GM18858 (cell line): ENCODE results near the gene SYCP2.

Source experiments
- ATAC-seq: cut with Tn5 transposase; IDR thresholded peaks from one replicate; pipeline ENCODE4 v1.9.1; 2021; ENCODE audit not compliant: unreplicated experiment

SYCP2 gene

DNA sequence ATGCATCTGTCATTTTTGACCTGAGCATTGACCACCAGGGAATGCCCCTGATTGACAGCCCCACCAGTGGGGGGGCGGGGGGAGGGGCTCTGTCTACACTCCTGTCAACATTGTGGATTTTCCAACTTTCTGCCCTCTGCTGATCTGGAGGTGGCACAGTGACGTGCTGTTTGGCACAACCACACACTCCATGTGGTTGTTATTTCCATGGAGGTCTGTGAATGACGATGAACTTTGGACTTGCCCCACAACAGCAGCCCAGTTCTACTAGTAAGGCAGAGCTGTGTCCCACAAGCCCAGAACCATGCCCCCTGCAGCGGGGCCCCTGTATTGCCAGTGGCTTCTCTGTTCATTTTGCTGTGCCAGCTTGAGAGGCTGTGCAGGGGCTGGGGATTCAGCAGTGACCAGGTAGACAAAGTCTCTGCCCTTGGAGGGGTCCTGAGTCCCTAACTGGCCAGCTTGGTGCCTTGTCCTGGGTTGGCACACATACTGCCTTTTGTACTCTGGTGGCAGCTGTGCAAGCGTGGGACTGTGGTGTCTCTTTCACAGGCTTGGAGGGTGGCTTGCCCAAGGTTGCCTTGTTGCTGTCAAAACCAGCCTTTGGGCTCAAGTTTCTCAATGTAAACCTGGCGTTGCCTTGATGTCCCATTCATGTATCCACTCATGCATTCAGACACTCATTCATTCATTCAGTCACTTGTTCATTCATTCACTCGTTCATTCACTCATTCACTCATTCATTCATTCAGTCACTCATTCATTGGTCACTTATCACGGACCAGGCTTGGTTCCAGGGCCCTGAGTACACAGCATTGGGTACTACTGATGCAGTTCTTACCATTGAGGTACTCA, 108.5 kb downstream of the SYCP2 start:
- no peak for ATAC-seq

DNA sequence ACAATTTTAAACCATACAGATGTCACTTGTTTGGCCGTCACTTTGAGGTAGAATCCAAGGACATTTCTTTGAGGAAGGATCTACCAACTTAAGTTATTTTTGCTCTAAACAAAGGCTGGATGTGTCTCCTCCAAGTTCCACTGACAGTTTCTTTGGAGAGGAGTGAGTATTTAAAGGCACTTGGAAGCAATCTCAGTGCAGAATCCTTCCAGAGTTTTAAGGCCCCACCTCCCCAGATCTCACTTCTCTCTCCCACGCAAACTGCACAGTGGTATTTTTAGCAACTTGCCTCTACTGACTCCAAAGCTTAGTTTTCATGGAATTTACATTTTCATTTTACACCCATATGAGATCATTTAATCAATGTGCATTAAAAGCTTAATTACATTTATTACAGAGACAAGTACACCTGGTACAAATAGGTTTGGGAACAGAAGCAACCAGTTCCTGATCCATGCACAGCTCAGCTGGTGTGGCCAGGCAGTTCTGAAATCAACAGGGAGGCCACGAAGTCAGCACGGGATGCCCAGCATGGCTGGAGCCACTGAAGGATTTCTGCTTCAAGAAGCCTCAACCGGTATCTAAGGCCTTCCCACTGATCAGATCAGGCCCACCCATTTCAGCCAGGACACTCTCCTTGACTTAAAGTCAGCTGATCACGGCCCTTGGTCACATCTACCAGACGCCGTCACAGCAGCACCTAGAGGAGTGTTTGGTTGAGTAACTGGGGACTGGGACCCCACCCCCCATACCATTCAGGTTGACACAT, 109.8 kb downstream of the SYCP2 start:
- no peak for ATAC-seq

DNA sequence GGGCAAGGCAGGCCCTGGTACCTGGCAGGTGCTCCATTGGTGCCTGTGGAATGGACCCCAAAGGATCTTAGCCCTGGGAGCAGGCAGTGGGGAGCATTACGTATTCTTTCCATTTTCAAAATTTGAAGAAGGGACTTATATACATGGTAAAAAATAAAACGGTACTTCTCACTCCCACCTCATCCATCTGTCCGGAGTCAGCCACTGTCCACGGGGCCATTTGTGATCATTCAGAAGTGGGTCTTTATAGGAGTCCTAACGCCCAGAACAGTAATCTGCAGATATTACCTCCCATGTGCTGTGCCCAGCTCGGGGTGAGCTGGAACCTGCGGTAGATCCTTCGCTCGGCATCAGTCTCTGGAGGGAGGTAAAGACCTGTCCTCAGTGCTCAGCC, 110.4 kb downstream of the SYCP2 start:
- ATAC-seq, result no peak

DNA sequence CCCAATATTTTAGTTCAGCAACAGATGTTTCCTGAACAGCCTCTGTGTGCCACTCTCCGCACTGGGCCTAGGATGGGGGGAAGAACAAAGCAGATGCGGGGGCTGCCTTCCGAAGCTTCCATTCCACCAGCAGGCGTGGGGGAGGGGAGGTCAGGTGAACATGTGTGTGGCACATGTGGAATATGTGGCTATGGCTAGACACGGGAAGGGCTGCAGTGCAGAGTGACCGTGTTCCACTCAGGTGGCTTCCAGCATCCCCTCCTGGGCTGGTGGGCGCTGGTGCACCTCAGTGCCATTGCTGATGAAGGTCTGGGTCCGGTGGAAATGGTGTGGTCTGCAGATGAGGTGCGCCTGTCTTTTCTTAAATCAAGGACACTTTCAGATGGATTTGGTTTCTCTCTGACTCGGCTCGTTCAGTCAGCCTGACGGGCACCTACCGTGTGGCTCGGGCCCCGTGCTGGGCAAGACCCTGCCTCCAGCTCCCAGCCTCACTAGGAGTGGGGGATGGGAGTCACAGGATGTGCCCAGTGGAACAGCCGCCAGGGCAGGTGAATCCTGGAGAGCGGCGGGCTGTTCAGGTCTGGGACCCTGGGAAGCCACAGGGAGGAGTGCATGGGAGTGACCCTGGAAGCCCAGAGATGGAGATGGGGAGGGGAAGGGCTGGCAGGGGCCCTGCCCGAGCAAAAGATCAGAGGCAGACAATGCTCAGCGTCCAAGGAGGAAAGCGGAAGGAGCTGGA, 111.0 kb downstream of the SYCP2 start:
- ATAC-seq, result no peak

DNA sequence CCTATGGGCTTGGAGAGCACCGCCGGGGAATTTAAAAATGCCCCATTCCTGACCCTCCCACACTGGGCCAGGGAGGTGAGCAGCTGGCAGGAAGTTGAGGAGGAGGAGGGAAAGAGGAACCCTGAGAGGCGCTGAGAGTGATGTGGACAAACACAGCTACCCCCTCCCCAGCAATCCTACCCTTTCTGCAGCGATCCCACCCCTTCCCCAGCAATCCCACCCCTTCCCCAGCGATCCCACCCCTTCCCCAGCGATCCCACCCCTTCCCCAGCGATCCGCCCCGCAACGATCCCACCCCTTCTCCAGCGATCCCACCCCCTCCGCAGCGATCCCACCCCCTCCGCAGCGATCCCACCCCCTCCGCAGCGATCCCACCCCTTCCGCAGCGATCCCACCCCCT, 111.6 kb downstream of the SYCP2 start:
- no peak for ATAC-seq

DNA sequence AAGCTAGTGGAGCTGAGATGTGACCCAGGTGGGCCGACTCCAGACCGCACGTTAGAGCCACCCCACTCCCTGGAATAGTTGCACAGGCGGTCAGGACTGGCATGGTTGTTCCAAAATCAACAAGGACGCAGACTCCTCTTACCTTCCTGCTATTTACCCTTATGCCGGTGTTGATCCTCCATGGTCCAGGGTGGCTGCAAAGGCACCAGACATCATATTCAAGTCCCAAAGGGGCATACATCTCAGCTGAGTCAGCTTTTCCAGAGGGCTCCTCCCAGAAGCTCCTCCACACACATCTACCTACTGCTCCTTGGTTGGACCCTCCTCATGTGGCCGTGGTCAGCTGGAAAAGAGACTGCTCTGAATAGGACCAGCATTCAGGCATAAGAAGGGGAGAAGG, 112.2 kb downstream of the SYCP2 start:
- ATAC-seq, result no peak

DNA sequence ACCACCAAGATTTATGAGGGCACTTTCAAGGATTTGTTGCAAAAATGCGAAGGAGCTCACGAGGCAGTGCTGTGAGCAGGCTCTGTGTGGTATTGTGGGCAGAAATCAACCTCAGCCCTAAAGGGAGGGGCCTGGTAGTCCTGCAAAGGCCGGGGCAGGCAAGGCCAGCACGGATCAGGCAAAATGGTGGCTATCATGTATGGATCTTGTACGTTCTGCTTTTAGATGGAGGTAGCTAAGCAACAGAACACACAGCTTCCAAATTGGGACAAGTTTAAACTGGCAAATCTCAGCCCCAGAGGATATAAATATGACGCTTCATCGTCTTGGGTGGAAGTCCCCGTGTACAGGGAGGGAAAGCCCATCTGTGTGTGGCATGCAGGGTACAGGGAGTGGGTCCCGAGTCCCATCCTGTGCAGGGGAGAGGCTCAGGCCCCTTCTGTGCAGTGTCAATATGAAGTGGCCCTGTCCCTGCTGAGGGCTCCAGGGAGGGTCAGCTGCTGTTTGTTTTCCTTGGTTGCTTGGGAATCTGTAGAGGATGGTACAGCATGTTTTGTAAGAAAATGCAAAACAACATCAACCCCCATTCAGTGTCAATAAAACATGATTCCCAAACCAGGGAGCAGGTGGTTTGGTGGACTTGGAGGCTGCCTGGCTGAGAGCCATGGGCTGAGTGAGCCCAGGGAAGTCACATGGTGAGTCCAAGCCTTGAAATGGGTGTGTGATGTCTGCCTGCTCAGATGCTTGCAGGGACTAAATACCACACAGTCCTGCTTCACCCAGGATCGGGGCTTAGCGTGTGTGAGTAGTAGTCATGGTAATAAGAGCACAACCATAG, 113.0 kb downstream of the SYCP2 start:
- ATAC-seq, result no peak

DNA sequence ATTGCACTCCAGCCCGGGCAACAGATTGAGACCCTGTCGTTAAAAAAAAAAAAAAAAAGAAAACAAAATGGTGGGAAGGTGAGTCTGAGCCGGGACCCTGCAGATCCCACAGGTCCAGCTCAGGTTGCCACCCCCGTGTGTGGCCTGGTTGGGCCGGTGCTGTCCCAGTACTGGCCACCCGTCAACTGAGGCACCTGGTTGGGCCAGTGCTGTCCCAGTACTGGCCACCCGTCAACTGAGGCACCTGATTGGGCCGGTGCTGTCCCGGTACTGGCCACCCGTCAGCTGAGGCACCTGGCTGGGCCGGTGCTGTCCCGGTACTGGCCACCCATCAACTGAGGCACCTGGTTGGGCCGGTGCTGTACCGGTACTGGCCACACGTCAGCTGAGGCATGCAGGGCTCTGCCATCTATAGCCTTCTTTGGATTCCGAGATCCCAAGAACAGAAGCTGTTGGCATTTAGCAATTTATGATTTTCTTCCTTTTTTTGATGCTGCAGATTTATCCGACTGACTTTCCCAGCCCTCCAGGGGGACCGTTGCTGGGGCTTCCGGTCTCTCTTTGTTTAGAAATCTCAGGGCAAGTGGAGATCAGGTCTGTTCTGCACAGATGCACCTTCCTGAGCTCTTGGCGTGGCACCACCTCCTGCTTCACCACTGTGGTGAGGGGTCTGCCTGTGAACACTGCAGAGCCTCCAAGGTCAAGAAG, 113.8 kb downstream of the SYCP2 start:
- ATAC-seq, result no peak

DNA sequence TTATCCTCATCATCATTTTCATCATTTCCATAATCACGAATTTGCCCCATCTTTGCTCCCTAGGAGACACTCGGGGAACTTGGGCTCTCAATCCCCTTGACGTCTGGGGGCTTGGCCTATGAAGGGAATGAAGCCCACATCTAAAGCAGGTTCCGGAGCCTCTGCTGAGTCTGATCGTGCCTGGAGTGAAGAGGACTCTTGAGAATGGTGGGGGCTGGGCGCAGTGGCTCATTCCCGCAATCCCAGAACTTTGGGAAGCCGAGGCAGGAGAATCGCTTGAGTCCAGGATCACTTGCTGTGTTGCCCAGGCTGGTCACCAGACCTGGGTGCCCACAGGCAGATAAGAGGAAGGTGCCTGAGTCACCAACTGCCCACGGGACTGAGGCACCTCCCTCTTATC, 114.5 kb downstream of the SYCP2 start:
- ATAC-seq, result no peak

DNA sequence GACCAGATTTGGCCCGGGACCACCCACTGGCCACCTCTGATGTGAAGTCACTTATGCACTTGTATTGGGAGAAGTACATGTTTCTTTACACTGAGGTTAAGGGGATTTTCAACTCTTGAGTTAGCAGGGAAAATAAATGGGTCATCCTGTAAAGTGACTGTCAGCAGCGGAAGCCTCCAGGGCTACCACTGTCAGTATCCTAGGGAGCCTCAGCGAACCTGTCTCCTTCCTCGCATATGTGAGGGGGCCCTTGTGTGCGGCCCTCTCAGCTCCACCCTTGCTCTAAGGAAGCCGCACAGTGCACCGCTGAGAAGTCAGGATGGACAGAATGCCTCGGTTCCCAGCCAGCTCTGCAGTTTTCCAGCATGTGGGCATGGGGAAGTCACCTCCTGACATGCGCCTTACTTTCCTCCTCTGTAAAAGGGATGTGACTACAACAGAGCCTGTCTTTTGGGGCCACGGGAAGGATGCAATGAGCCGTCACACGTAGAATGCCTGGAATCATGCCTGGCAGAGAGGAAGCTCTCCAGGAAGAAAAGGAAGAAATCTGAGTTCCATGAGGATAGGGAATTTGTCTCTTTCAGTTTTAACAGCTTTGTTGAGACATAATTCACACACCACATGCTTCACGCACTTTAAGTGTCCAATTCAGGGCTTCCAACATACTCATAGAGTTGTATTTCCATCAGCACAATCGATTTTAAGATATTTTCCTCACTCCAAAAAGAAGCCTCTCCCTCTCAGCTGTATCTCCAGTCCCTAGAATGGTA, 115.4 kb downstream of the SYCP2 start:
- ATAC-seq, result no peak

DNA sequence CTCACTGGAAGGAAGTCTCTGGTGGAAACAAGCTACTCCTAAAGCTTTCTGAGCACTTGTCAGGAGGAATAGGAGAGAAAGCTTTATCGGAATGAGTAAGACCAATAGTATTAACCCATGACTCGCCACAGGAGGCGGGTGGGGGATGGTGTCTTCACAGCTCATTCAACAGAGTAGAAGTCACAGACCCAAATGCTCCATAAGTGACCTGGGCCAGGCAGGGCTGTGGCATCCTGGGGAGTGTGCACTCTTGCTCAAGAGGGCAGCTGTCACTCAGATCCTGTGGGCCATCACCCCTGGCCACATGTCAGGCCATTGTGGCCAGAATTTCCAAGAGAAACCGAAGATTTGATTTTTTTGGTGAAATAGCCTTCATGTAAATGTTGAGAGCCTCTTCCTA, 116.0 kb downstream of the SYCP2 start:
- no peak for ATAC-seq

DNA sequence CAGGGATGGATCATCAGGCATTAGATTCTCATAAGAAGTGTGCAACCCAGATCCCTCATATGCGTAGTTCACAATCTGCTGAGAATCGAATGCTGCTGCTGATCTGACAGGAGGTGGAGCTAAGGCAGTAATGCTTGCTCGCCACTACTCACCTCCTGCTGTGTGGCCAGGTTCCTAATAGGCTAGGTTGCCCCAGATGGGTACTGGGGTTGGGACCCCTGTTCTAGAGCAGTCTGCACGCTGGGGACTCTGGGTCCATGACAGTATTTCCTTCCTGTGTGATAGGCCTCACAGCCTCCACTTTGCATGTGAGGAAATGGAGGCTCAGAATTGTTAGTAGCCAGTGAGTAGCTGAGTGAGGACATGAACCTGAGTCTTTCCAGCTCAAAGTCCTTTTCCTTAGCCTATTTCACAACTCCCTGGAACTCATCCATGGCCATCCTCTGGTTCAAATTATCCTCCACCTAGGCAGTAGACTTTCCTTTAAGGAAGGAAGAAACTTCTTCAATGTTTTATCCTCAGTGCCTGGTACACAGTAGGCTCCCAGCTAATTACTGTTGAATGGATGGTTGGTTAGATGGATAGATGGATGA, 117.2 kb downstream of the SYCP2 start:
- ATAC-seq, result no peak

DNA sequence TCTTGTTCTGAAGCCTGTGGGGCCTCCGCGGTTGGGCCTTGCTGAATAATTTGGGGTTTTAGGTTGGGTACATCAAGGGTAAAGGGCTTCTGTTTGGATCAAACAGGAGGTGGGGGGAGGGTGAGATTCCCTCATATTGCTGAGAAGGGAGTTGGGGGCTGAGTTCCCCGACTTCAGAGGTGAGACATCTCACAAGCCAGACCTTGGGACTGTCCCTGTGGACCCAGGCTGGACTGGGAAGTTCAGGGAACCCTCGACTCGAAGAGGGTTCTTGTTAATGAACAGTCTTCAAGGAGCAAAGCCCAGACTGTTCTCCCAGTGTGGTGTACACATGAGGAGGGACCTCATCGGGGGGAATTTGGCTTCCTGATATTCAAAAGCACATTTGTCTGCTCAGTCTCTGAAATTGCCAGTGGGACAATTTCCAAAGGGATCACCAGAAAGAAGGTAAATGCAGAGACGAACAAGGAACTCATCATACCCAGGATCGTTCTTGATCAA, 118.5 kb downstream of the SYCP2 start:
- ATAC-seq, result no peak

DNA sequence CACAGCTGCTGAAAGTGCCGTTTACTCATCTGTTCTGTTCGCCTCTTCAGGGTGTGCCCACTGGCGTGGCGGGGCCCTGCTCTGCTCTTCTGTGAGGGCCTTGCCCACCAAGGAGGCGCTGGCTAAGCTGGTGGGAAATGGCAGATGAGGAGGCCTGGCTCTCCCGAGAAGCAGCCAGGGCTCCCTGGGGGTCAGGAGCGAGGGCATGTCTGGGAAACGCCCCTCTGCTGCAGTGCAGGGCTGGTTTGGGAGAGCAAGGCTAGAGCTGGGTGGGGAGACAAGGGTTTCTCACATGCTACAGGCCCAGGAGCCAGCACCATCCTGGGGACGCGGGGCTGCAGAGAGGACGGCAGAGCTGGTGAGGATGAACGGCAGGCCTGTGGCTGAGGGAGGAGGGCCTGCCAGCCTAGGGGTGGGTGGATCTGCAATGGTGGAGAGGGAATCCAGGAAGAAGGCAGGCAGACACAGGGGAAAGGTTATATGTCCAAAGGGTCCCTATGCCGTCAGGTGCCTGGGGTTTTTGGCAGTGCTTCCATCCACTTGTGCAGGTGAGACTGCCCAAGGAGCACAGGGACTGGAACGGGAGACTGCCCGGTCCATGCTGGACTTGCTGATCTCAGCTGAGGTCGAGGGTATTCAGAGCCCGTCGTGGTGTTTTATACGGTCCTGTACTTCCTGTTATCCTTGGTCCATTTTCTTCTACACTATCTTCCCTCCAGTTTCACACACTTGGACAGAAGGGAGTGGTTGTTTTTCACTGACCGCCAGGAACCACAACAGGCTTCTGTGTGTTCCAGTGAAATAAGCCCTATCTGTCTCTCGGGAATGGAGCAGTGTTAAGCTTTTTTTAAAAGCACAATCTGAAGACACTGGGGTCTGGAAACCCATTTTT, 119.2 kb downstream of the SYCP2 start:
- no peak for ATAC-seq
